ENCODE measurements around the gene SPINK9. TPM values are rescaled to one million over a fixed set of nuclear protein-coding genes. Genes with fewer than 3 reads are reported as not detected.

The SPINK9 gene
- total RNA-seq, 1 donor from 2014 or later = not detected

DNA sequence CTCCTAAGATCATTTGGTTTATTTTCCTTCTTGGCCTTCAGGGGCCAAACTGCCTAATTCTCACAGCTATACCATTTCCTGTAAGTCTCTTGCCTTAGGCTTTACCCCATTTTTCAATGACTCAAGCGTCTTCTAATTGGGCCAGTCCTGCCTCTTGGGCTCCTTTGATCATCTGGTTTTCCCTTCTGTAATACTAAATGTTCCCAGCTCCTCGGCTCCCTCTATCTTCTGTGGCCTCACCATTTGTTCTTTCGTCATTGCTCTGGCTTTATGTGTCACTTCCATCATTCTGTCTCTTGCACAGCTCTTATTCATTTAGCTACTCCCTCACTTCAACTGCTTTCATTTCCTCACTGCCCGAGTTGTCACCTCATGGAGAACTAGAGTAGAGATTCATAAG lies 37.6 kb upstream of the SPINK9 start:
- Histone ChIP-seq H3K9me3 (ENCODE audit: insufficient read depth, low read depth, low read length) (no peaks in the 10 kb centered on the region), H4K20me1 (ENCODE audit: insufficient read depth, low read length) (no peaks in the 10 kb centered on the region), H2AFZ (ENCODE audit: low read depth, low read length) (no peak overlapping the region), H3K36me3 (ENCODE audit: insufficient read depth, low read length) (no peaks in the 10 kb centered on the region), H3K27me3 (ENCODE audit: insufficient read depth, low read length) (no peaks in the 10 kb centered on the region), H3K4me2 (ENCODE audit: low read length) (no peak overlapping the region), H3K79me2 (ENCODE audit: insufficient read depth, low read length) (no peaks in the 10 kb centered on the region), H3K27ac (ENCODE audit: low read depth, low read length) (no peak overlapping the region), H3K9ac (ENCODE audit: low read length) (no peak overlapping the region), H3K4me3 (ENCODE audit: insufficient read depth, low read depth, low read length) (no peak overlapping the region), H3K4me1 (ENCODE audit: insufficient read depth, low read length) (no peaks in the 10 kb centered on the region)
- TF ChIP-seq, protein P1, sequence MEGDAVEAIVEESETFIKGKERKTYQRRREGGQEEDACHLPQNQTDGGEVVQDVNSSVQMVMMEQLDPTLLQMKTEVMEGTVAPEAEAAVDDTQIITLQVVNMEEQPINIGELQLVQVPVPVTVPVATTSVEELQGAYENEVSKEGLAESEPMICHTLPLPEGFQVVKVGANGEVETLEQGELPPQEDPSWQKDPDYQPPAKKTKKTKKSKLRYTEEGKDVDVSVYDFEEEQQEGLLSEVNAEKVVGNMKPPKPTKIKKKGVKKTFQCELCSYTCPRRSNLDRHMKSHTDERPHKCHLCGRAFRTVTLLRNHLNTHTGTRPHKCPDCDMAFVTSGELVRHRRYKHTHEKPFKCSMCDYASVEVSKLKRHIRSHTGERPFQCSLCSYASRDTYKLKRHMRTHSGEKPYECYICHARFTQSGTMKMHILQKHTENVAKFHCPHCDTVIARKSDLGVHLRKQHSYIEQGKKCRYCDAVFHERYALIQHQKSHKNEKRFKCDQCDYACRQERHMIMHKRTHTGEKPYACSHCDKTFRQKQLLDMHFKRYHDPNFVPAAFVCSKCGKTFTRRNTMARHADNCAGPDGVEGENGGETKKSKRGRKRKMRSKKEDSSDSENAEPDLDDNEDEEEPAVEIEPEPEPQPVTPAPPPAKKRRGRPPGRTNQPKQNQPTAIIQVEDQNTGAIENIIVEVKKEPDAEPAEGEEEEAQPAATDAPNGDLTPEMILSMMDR (IDR thresholded peaks at IDR 0.05; ENCODE audit: insufficient read depth, low read depth, low read length) = no peak
- TF ChIP-seq EZH2 (IDR thresholded peaks at IDR 0.05; ENCODE audit: insufficient read depth, low read length) = no peak
- Mint-ChIP-seq H3K9me3 (ENCODE audit: unreplicated experiment) (no peaks in the 10 kb centered on the region), H3K4me3 (ENCODE audit: unreplicated experiment) (no peak overlapping the region), H3K27me3 (ENCODE audit: low read depth, unreplicated experiment) (no peaks in the 10 kb centered on the region), H3K36me3 (ENCODE audit: low read depth, unreplicated experiment) (no peaks in the 10 kb centered on the region), H3K4me1 (ENCODE audit: low read depth, unreplicated experiment) (no peaks in the 10 kb centered on the region), H3K27ac (ENCODE audit: unreplicated experiment) (no peak overlapping the region)
- no peak for FAIRE-seq
- DNase-seq (ENCODE audit: low read depth) = no peak

DNA sequence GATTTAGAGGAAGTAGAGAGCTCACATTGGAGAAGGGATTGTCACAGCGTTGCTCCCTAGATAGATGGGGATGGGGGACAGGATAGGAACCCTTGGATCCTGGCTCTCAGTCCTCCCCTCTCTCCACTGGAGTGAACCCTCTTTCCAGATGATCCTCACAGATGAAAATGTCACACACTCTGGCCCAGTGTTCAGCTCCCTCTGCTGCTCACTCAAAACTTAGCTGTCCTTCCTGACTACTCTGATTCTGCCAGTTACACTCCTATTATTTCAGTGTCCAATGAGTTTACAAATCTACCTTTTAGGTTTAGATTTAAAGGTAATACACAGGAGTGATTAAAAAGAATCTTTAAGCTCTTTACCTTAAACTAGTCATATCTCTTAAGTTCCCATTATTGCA lies 28.9 kb upstream of the SPINK9 start:
- H2AFZ ChIP-seq (ENCODE audit: low read depth, low read length) = no peak overlapping the region
- TF ChIP-seq EZH2 (IDR thresholded peaks at IDR 0.05; ENCODE audit: insufficient read depth, low read length) = no peak
- TF ChIP-seq, protein P1 (IDR thresholded peaks at IDR 0.05; ENCODE audit: insufficient read depth, low read depth, low read length) = no peak
- no peaks in the 10 kb centered on the region for H3K79me2 ChIP-seq (ENCODE audit: insufficient read depth, low read length)
- no peaks in the 10 kb centered on the region for H3K4me1 ChIP-seq (ENCODE audit: insufficient read depth, low read length)
- Mint-ChIP-seq H3K27me3 (ENCODE audit: low read depth, unreplicated experiment) (no peaks in the 10 kb centered on the region), H3K27ac (ENCODE audit: unreplicated experiment) (no peak overlapping the region), H3K4me1 (ENCODE audit: low read depth, unreplicated experiment) (no peaks in the 10 kb centered on the region), H3K36me3 (ENCODE audit: low read depth, unreplicated experiment) (no peaks in the 10 kb centered on the region), H3K4me3 (ENCODE audit: unreplicated experiment) (no peak overlapping the region), H3K9me3 (ENCODE audit: unreplicated experiment) (peaks cover 5% of the 10 kb centered on the region)
- H3K4me2 ChIP-seq (ENCODE audit: low read length) = no peak overlapping the region
- no peak for FAIRE-seq
- H3K4me3 ChIP-seq (ENCODE audit: insufficient read depth, low read depth, low read length) = no peak overlapping the region
- no peak overlapping the region for H3K27ac ChIP-seq (ENCODE audit: low read depth, low read length)
- no peaks in the 10 kb centered on the region for H3K27me3 ChIP-seq (ENCODE audit: insufficient read depth, low read length)
- H3K9me3 ChIP-seq (ENCODE audit: insufficient read depth, low read depth, low read length) = no peaks in the 10 kb centered on the region
- no peak overlapping the region for H3K9ac ChIP-seq (ENCODE audit: low read length)
- H4K20me1 ChIP-seq (ENCODE audit: insufficient read depth, low read length) = no peaks in the 10 kb centered on the region
- H3K36me3 ChIP-seq (ENCODE audit: insufficient read depth, low read length) = no peaks in the 10 kb centered on the region
- no peak for DNase-seq (ENCODE audit: low read depth)

DNA sequence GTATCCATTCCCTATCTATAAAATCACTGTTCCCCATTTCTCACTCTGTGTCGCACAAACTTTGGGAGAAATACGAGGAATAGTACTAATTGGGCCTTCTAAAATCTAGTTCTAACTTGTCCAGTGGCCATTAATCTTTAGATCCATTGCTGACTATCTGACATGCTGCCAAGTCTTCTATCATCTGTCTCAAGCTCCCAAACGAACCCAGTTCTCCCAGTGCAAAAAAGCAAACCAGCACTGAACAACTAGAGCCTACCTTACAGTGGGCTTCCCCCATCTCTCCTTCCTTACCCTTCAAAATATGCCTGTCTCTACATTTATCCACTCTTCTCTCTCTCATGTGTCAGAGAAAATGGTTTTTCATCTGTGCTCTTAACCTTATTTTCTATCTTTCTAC lies 26.3 kb upstream of the SPINK9 start:
- H4K20me1 ChIP-seq (ENCODE audit: insufficient read depth, low read length) = no peaks in the 10 kb centered on the region
- H3K79me2 ChIP-seq (ENCODE audit: insufficient read depth, low read length) = no peaks in the 10 kb centered on the region
- Mint-ChIP-seq H3K9me3 (ENCODE audit: unreplicated experiment) (peaks cover 5% of the 10 kb centered on the region), H3K27ac (ENCODE audit: unreplicated experiment) (no peak overlapping the region), H3K36me3 (ENCODE audit: low read depth, unreplicated experiment) (no peaks in the 10 kb centered on the region), H3K4me1 (ENCODE audit: low read depth, unreplicated experiment) (no peaks in the 10 kb centered on the region), H3K27me3 (ENCODE audit: low read depth, unreplicated experiment) (no peaks in the 10 kb centered on the region), H3K4me3 (ENCODE audit: unreplicated experiment) (no peak overlapping the region)
- H3K4me2 ChIP-seq (ENCODE audit: low read length) = no peak overlapping the region
- H3K27me3 ChIP-seq (ENCODE audit: insufficient read depth, low read length) = no peaks in the 10 kb centered on the region
- no peak overlapping the region for H2AFZ ChIP-seq (ENCODE audit: low read depth, low read length)
- H3K36me3 ChIP-seq (ENCODE audit: insufficient read depth, low read length) = no peaks in the 10 kb centered on the region
- H3K9ac ChIP-seq (ENCODE audit: low read length) = no peak overlapping the region
- DNase-seq (ENCODE audit: low read depth) (no peak), FAIRE-seq (no peak)
- TF ChIP-seq EZH2 (IDR thresholded peaks at IDR 0.05; ENCODE audit: insufficient read depth, low read length) = no peak
- TF ChIP-seq, protein P1 (IDR thresholded peaks at IDR 0.05; ENCODE audit: insufficient read depth, low read depth, low read length) = no peak
- H3K4me1 ChIP-seq (ENCODE audit: insufficient read depth, low read length) = no peaks in the 10 kb centered on the region
- no peak overlapping the region for H3K4me3 ChIP-seq (ENCODE audit: insufficient read depth, low read depth, low read length)
- H3K9me3 ChIP-seq (ENCODE audit: insufficient read depth, low read depth, low read length) = no peaks in the 10 kb centered on the region
- H3K27ac ChIP-seq (ENCODE audit: low read depth, low read length) = no peak overlapping the region
